Gastrocnemius medialis (tissue), 4 donors: ENCODE measurements around the gene COL9A3.

Source experiments
- POLR2A ChIP-seq, 2 donors: fragments of 450-650 bp; IDR thresholded peaks; one replicate each; pipeline ENCODE4 v1.6.1; 2017; ENCODE audit warnings: antibody characterized with exemption in 2 of 2, mild to moderate bottlenecking in 2 of 2, moderate library complexity in 2 of 2
- TF ChIP-seq, protein P1 (sequence below), 5 experiments: fragments of 450-650 bp in 3 of 5; fragments of 200-600 bp in 2 of 5; sonication (generic) in 2 of 5; IDR thresholded peaks in 4 of 5; conservative IDR thresholded peaks in 1 of 5; 1 replicate in 4 of 5; 2 replicates in 1 of 5; pipeline ENCODE4 v1.5.1; 2016 to 2019; ENCODE audit warnings: antibody characterized with exemption in 5 of 5, mild to moderate bottlenecking in 3 of 5, moderate library complexity in 3 of 5

DNA sequence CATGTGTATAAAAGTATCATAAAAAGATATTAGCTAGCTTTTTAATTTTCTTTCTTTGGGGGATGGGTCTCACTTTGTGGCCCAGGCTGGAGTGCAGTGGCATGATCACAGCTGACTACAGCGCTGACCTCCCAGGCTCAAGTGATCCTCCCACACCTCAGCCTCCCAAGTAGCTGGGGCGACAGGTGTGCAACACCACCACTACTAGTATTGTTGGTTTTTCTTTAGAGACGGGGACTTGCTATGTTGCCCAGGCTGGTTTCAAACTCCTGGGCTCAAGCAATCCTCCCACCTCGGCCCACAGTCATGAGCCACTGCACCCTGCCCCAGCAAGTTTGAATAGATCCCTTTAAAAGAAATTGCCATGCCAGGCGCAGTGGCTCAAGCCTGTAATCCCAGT, 38.3 kb downstream of the COL9A3 start:
- TF ChIP-seq, protein P1, sequence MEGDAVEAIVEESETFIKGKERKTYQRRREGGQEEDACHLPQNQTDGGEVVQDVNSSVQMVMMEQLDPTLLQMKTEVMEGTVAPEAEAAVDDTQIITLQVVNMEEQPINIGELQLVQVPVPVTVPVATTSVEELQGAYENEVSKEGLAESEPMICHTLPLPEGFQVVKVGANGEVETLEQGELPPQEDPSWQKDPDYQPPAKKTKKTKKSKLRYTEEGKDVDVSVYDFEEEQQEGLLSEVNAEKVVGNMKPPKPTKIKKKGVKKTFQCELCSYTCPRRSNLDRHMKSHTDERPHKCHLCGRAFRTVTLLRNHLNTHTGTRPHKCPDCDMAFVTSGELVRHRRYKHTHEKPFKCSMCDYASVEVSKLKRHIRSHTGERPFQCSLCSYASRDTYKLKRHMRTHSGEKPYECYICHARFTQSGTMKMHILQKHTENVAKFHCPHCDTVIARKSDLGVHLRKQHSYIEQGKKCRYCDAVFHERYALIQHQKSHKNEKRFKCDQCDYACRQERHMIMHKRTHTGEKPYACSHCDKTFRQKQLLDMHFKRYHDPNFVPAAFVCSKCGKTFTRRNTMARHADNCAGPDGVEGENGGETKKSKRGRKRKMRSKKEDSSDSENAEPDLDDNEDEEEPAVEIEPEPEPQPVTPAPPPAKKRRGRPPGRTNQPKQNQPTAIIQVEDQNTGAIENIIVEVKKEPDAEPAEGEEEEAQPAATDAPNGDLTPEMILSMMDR (IDR thresholded peaks at IDR 0.05 in 4 of 5, conservative IDR thresholded peaks at IDR 0.05 in 1 of 5), result no peak
- no peak for TF ChIP-seq POLR2A (IDR thresholded peaks at IDR 0.05)
